Lower leg skin (tissue), 3 donors: ENCODE results near the gene USF2.

Experiments used
- CTCF ChIP-seq, 3 donors: fragments of 450-650 bp; IDR thresholded peaks; one replicate each; pipeline ENCODE4 v1.5.1; 2016; ENCODE audit warnings: antibody characterized with exemption in 3 of 3, mild to moderate bottlenecking in 3 of 3, moderate library complexity in 2 of 3
- POLR2A ChIP-seq, 2 donors: fragments of 450-650 bp; IDR thresholded peaks; one replicate each; pipeline ENCODE4 v1.6.1; 2016 to 2017; ENCODE audit warnings: antibody characterized with exemption in 2 of 2, mild to moderate bottlenecking in 1 of 2, moderate library complexity in 1 of 2

GRCh38 chr19:35219008-35219407, 49.8 kb upstream of the USF2 start:
- TF ChIP-seq CTCF (IDR thresholded peaks at IDR 0.05) (no peak), POLR2A (IDR thresholded peaks at IDR 0.05) (no peak)
